Measurements from ENCODE around the gene TESPA1.
A peak's percentile ranks its signal among the peaks of the same experiment; 100 is the strongest.
"Not testable (repeated sequence)": the region's sequence is repeated elsewhere in the genome, so short reads cannot be mapped to it uniquely, and the experiment has no call there.

The TESPA1 gene

GRCh38 chr12:54956322-54956721, 28.2 kb downstream of the TESPA1 start:
- in situ Hi-C loops (cut with HindIII; ENCODE audit: low pct_ligation_motif_present, low pct_unique_long_range_greater_than_20kb, low sequenced_read_pairs) = no loop called here
- no peak for DNase-seq

- no peak for DNase-seq
- in situ Hi-C loops (cut with HindIII; ENCODE audit: low pct_ligation_motif_present, low pct_unique_long_range_greater_than_20kb, low sequenced_read_pairs) = no loop called here
Measured at GRCh38 chr12:54954801-54955200, 29.8 kb downstream of the TESPA1 start.

- in situ Hi-C loops (cut with HindIII; ENCODE audit: low pct_ligation_motif_present, low pct_unique_long_range_greater_than_20kb, low sequenced_read_pairs) = no loop called here
- DNase-seq = no peak
Measured at GRCh38 chr12:54954228-54954627, 30.3 kb downstream of the TESPA1 start.

- DNase-seq = no peak
- in situ Hi-C loops (cut with HindIII; ENCODE audit: low pct_ligation_motif_present, low pct_unique_long_range_greater_than_20kb, low sequenced_read_pairs) = no loop called here
Measured at GRCh38 chr12:54950071-54950727, 34.4 kb downstream of the TESPA1 start.

GRCh38 chr12:54949073-54949711, 35.4 kb downstream of the TESPA1 start:
- DNase-seq = no peak
- in situ Hi-C loops (cut with HindIII; ENCODE audit: low pct_ligation_motif_present, low pct_unique_long_range_greater_than_20kb, low sequenced_read_pairs) = no loop called here

- no peak for DNase-seq
- in situ Hi-C loops (cut with HindIII; ENCODE audit: low pct_ligation_motif_present, low pct_unique_long_range_greater_than_20kb, low sequenced_read_pairs) = no loop called here
Measured at GRCh38 chr12:54948171-54948570, 36.4 kb downstream of the TESPA1 start.

GRCh38 chr12:54945082-54945481, 39.5 kb downstream of the TESPA1 start:
- no peak for DNase-seq
- in situ Hi-C loops (cut with HindIII; ENCODE audit: low pct_ligation_motif_present, low pct_unique_long_range_greater_than_20kb, low sequenced_read_pairs) = no loop called here

- in situ Hi-C loops (cut with HindIII; ENCODE audit: low pct_ligation_motif_present, low pct_unique_long_range_greater_than_20kb, low sequenced_read_pairs); DNase-seq: not testable (repeated sequence)
Measured at GRCh38 chr12:54943292-54943691, 41.3 kb downstream of the TESPA1 start.

- in situ Hi-C loops (cut with HindIII; ENCODE audit: low pct_ligation_motif_present, low pct_unique_long_range_greater_than_20kb, low sequenced_read_pairs) = no loop called here
- DNase-seq = no peak
Measured at GRCh38 chr12:54941659-54942058, 42.9 kb downstream of the TESPA1 start.

- no peak for DNase-seq
- in situ Hi-C loops (cut with HindIII; ENCODE audit: low pct_ligation_motif_present, low pct_unique_long_range_greater_than_20kb, low sequenced_read_pairs) = no loop called here
Measured at GRCh38 chr12:54940727-54941315, 43.7 kb downstream of the TESPA1 start.

- in situ Hi-C loops (cut with HindIII; ENCODE audit: low pct_ligation_motif_present, low pct_unique_long_range_greater_than_20kb, low sequenced_read_pairs) = no loop called here
Measured at GRCh38 chr12:54937929-54938328, 46.6 kb downstream of the TESPA1 start.

GRCh38 chr12:54937376-54937775, 47.2 kb downstream of the TESPA1 start:
- in situ Hi-C loops (cut with HindIII; ENCODE audit: low pct_ligation_motif_present, low pct_unique_long_range_greater_than_20kb, low sequenced_read_pairs) = no loop called here
- DNase-seq = no peak

More at GRCh38 chr12:54937929-54938328, 46.6 kb downstream of the TESPA1 start:
- no peak for DNase-seq

GRCh38 chr12:54936736-54937135, 47.8 kb downstream of the TESPA1 start:
- in situ Hi-C loops (cut with HindIII; ENCODE audit: low pct_ligation_motif_present, low pct_unique_long_range_greater_than_20kb, low sequenced_read_pairs) = no loop called here
- no peak for DNase-seq

- in situ Hi-C loops (cut with HindIII; ENCODE audit: low pct_ligation_motif_present, low pct_unique_long_range_greater_than_20kb, low sequenced_read_pairs) = no loop called here
- DNase-seq = peak; percentile 77
Measured at GRCh38 chr12:54935235-54935951, 49.2 kb downstream of the TESPA1 start.

- DNase-seq = no peak
- in situ Hi-C loops (cut with HindIII; ENCODE audit: low pct_ligation_motif_present, low pct_unique_long_range_greater_than_20kb, low sequenced_read_pairs) = no loop called here
Measured at GRCh38 chr12:54934419-54934818, 50.1 kb downstream of the TESPA1 start.

GRCh38 chr12:54933376-54933775, 51.2 kb downstream of the TESPA1 start:
- no peak for DNase-seq
- in situ Hi-C loops (cut with HindIII; ENCODE audit: low pct_ligation_motif_present, low pct_unique_long_range_greater_than_20kb, low sequenced_read_pairs) = no loop called here

GRCh38 chr12:54932691-54933090, 51.9 kb downstream of the TESPA1 start:
- in situ Hi-C loops (cut with HindIII; ENCODE audit: low pct_ligation_motif_present, low pct_unique_long_range_greater_than_20kb, low sequenced_read_pairs) = no loop called here
- DNase-seq = no peak

- no peak for DNase-seq
Measured at GRCh38 chr12:54932038-54932437, 52.5 kb downstream of the TESPA1 start.

GRCh38 chr12:54929998-54930397, 54.6 kb downstream of the TESPA1 start:
- DNase-seq = no peak
- in situ Hi-C loops (cut with HindIII; ENCODE audit: low pct_ligation_motif_present, low pct_unique_long_range_greater_than_20kb, low sequenced_read_pairs) = no loop called here

More at GRCh38 chr12:54932038-54932437, 52.5 kb downstream of the TESPA1 start:
- in situ Hi-C loops (cut with HindIII; ENCODE audit: low pct_ligation_motif_present, low pct_unique_long_range_greater_than_20kb, low sequenced_read_pairs) = no loop called here

Measured in ACHN (cell line).